ENCODE measurements around the gene TMEM95.
A peak's percentile ranks its signal among the peaks of the same experiment; 100 is the strongest.

Gene TMEM95

GRCh38 chr17:7355573-7355972, 617 bp downstream of the TMEM95 start:
- no peak for TF ChIP-seq OSR1 (CRISPR knock-in tag; IDR thresholded peaks at IDR 0.05)
- no peak for TF ChIP-seq ZNF70 (CRISPR knock-in tag; IDR thresholded peaks at IDR 0.05)
- TF ChIP-seq BACH2 (CRISPR knock-in tag; IDR thresholded peaks at IDR 0.05; ENCODE audit: borderline replicate concordance): no peak
- no peak for TF ChIP-seq GLIS3 (CRISPR knock-in tag; IDR thresholded peaks at IDR 0.05)
- TF ChIP-seq RARB (CRISPR knock-in tag; IDR thresholded peaks at IDR 0.05): no peak
- no peak for TF ChIP-seq ZNF8 (CRISPR knock-in tag; IDR thresholded peaks at IDR 0.05)
- TF ChIP-seq ZNF565 (CRISPR knock-in tag; conservative IDR thresholded peaks at IDR 0.05; ENCODE audit: low read depth): no peak
- no peak for TF ChIP-seq TSHZ2 (CRISPR knock-in tag; IDR thresholded peaks at IDR 0.05)
- no peak for TF ChIP-seq ARNTL (CRISPR knock-in tag; IDR thresholded peaks at IDR 0.05; ENCODE audit: borderline replicate concordance, low read depth)
- TF ChIP-seq ISL1 (CRISPR knock-in tag; IDR thresholded peaks at IDR 0.05): no peak
- no peak for TF ChIP-seq ZFP3 (CRISPR knock-in tag; IDR thresholded peaks at IDR 0.05)
- no peak for TF ChIP-seq CSRNP3 (CRISPR knock-in tag; IDR thresholded peaks at IDR 0.05)
- no peak for TF ChIP-seq TCF4 (CRISPR knock-in tag; IDR thresholded peaks at IDR 0.05; ENCODE audit: borderline replicate concordance)
- TF ChIP-seq ZC3H10 (CRISPR knock-in tag; IDR thresholded peaks at IDR 0.05): no peak
- TF ChIP-seq ESRRG (CRISPR knock-in tag; IDR thresholded peaks at IDR 0.05): no peak
- TF ChIP-seq PATZ1 (CRISPR knock-in tag; IDR thresholded peaks at IDR 0.05; ENCODE audit: borderline replicate concordance): no peak
- no peak for TF ChIP-seq ZFP30 (CRISPR knock-in tag; IDR thresholded peaks at IDR 0.05)
- ATAC-seq: no peak

- ATAC-seq: peak; percentile 60
- TF ChIP-seq ZNF565 (CRISPR knock-in tag; conservative IDR thresholded peaks at IDR 0.05; ENCODE audit: low read depth): no peak
These were observed 1.2 kb downstream of the TMEM95 start for GRCh38 chr17:7356072-7356549.

GRCh38 chr17:7356756-7357155, 1.8 kb downstream of the TMEM95 start:
- ATAC-seq: no peak
- no peak for TF ChIP-seq PPARA (CRISPR knock-in tag; IDR thresholded peaks at IDR 0.05; ENCODE audit: borderline replicate concordance)
- TF ChIP-seq ESRRG (CRISPR knock-in tag; IDR thresholded peaks at IDR 0.05): no peak
- TF ChIP-seq CSRNP3 (CRISPR knock-in tag; IDR thresholded peaks at IDR 0.05): no peak
- no peak for TF ChIP-seq ZNF565 (CRISPR knock-in tag; conservative IDR thresholded peaks at IDR 0.05; ENCODE audit: low read depth)
- TF ChIP-seq PATZ1 (CRISPR knock-in tag; IDR thresholded peaks at IDR 0.05; ENCODE audit: borderline replicate concordance): no peak

- no peak for ATAC-seq
- TF ChIP-seq CSDC2 (CRISPR knock-in tag; IDR thresholded peaks at IDR 0.05) (no peak), PPARA (CRISPR knock-in tag; IDR thresholded peaks at IDR 0.05; ENCODE audit: borderline replicate concordance) (no peak), TSHZ2 (CRISPR knock-in tag; IDR thresholded peaks at IDR 0.05) (no peak), POU6F1 (CRISPR knock-in tag; IDR thresholded peaks at IDR 0.05; ENCODE audit: borderline replicate concordance, low read depth) (no peak), ISL1 (CRISPR knock-in tag; IDR thresholded peaks at IDR 0.05) (no peak), TOX (CRISPR knock-in tag; IDR thresholded peaks at IDR 0.05; ENCODE audit: borderline replicate concordance) (no peak), ZNF565 (CRISPR knock-in tag; conservative IDR thresholded peaks at IDR 0.05; ENCODE audit: low read depth) (no peak), TCF4 (CRISPR knock-in tag; IDR thresholded peaks at IDR 0.05; ENCODE audit: borderline replicate concordance) (no peak), ZFP3 (CRISPR knock-in tag; IDR thresholded peaks at IDR 0.05) (no peak), OSR1 (CRISPR knock-in tag; IDR thresholded peaks at IDR 0.05) (no peak)
These were observed 2.4 kb downstream of the TMEM95 start for GRCh38 chr17:7357381-7357780.
